H54 (cell line): ENCODE results near the gene CDCA8.

Experiments
- DNase-seq: peaks from one replicate; pipeline ENCODE4 v3.0.0; 2011; ENCODE audit warnings: low spot score, mixed read lengths; ENCODE audit not compliant: insufficient read length
- FAIRE-seq: peaks from 3 replicates; lab custom pipeline; 2011; peaks lifted over from hg19 to GRCh38; lab: Jason Lieb, UNC
- POLR2A ChIP-seq: IDR thresholded peaks from 2 replicates; pipeline ENCODE4 v1.6.1; 2011; ENCODE audit warnings: low read depth, mild to moderate bottlenecking, low read length

Gene CDCA8

DNA sequence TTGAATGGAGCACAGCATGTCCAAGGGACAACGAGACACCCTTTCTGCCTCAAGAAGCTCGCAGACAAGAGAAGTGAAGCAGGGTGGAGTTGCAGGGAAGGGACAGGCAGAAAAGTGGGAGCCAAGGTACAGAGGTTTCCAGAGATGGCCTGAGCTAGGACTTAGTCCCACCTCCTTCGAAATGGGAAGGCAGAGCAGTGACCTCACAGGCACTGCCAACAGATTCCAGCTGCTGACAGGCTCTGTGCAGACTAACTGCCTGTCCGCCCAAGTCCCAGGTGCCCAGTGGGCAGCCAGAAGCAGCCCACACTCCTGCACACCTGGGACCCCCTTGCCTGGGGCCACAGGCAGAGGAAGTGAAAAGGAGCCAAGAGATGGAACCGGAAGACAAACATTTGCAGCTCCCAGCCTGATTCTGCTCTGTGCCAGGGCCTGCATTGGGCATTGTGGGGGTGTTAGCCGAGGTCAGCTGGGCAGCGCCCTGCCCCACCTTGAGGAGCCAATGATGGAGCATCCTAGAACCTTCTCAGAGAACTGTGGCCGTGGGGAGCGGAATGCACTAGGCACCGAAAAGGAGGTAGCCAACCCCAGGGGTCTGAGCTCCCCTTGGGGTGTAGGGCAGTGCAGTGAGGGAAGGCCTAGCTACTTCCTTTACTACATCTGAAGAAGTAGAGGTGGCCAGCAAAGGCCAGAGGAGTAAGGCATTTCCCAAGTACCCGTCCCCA is 30.1 kb upstream of the CDCA8 start:
- TF ChIP-seq POLR2A, result no peak
- no peak for FAIRE-seq
- no peak for DNase-seq

- no peak for DNase-seq
- no peak for TF ChIP-seq POLR2A
- no peak for FAIRE-seq
These were observed 28.8 kb upstream of the CDCA8 start for GRCh38 chr1:37663426-37664000.

DNA sequence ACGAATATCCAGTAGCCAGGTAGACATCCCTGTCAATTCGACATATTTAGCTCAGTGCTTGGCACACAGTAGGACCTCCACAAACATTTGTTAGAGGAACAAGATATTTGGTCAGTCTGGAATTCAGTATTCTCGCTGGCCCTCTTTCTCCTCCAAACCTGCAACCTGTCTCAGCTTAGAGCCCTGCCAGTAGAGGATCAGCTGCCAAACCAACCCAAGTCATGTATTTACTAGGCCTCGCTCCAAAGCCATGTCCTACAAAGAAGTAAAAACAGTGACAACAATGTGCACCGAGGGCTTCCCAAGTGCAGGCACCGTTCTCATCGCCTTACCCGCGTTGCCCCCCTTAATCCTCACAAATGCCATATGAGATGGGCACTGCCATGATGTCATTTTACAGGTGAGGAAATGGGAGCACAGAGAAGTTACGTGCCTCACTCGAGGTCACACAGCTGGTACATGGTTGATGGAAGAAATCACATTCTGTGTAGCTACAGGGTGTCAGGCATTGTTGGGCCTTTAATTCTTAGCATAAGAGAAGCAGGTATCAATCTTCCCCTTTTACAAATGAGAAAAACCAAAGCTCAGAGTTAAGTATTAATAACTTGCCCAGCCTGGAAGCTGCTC is 26.0 kb upstream of the CDCA8 start:
- FAIRE-seq (no peak), DNase-seq (no peak)
- no peak for TF ChIP-seq POLR2A

GRCh38 chr1:37667023-37667671 is 25.2 kb upstream of the CDCA8 start:
- DNase-seq (no peak), FAIRE-seq (no peak)
- no peak for TF ChIP-seq POLR2A

DNA sequence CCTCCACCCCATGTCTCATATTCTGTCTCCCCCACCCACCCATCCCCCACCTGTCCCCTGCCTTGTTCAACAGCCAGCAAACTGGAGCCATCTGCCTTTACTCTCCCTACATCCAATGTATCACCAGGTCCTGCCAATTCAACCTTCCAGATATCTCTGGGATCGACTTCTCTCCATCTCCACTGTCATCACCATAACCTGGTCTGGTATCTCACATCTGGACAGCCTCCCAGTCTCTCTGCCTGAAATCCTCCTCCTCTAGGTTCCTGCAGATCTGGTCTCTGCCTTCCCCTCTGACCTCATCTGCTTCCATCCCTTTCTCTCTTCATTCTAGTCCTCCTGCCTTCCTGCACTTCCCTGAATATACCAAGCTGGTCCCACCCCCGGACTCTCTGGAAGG is 22.2 kb upstream of the CDCA8 start:
- no peak for TF ChIP-seq POLR2A
- DNase-seq (no peak), FAIRE-seq (no peak)

GRCh38 chr1:37671261-37671660 is 21.1 kb upstream of the CDCA8 start:
- no peak for DNase-seq
- FAIRE-seq, result no peak
- no peak for TF ChIP-seq POLR2A

GRCh38 chr1:37672136-37672870 is 20.0 kb upstream of the CDCA8 start:
- no peak for TF ChIP-seq POLR2A
- no peak for DNase-seq
- FAIRE-seq, result no peak

DNA sequence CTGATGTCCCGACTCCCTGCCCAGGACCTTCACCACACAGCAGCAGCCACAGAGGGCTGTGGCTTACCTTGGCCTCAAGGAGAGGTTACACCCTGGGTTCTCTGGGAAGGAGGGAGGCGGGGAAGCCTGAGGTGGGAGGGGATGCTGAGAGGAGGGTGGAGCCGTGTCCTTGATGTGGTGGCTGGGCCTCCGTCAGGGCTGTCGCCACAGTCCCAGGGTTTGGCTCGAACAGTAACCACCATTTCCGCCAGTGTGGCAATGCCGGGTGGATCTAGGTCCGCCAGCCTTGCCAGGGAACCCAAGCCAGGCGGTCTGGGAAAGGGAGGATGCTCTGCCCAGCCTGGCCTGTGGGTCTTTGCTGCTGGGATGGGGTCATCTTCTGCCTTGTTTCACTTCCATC is 18.4 kb upstream of the CDCA8 start:
- no peak for TF ChIP-seq POLR2A
- DNase-seq (no peak), FAIRE-seq (no peak)

DNA sequence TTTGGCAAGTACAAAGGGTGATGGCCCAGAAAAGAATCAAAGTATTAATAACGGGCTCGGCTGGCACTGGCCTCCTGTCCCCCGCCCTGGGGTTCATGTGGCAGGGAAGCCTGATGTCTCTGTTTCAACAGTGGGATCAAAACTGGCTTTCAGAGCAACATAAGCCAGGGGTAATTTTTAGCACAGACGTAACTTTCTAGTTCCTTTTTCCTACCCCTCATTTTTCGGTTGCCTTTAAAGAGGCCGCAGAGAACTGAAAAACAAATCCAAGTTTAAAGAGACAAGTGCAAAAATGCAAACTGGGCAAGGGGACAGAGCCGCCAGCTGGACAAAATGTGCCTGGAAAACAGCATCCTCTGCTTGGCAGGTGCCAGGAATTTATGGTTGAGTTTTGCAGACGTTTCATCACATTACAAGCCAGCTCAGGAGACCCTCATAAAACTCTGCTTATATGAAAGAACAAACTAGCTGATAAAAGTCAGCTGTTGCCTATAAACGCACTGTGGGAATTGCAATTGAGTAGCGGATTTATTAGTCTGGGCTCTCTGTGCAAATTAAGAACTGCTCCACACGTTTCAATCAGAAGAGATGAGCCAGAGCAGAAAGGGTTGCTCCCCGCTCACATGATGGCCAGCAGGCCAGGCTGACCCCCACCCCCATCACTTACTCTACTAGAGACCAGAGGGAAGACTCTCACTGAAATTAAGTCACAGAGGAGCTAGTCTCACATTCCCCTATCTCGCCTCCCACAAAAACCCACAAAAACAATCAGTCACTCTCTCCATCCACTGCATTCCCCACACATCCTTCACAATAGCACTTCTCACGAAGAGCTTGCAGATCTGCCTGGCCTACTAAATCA is 15.8 kb upstream of the CDCA8 start:
- DNase-seq (no peak), FAIRE-seq (no peak)
- no peak for TF ChIP-seq POLR2A

GRCh38 chr1:37677143-37677439 is 15.2 kb upstream of the CDCA8 start:
- TF ChIP-seq POLR2A, result no peak
- DNase-seq (no peak), FAIRE-seq (no peak)

DNA sequence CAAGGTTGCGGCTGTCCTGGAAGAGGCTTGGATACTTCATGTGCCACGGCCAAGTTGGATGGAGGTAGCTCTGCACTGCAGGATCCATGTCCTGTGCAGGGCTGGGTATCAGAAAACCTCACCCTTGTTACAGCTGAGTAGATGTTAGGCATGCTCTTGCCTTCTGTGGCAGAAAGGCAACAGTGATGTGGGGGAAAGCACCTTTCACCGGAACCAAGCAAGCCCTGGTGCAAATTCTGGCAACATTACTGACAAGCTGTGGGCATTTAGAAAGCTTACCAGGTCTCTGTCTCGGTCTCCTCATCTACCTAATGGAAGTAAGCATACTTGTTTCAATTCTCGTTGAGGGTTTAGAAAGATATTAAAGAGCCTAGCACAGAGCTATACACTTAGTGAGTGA is 14.5 kb upstream of the CDCA8 start:
- DNase-seq (no peak), FAIRE-seq (no peak)

GRCh38 chr1:37680933-37681332 is 11.4 kb upstream of the CDCA8 start:
- no peak for DNase-seq
- no peak for TF ChIP-seq POLR2A
- FAIRE-seq, result no peak

More for the DNA sequence above, 14.5 kb upstream of the CDCA8 start:
- TF ChIP-seq POLR2A, result no peak
